Glutamatergic neuron (in vitro differentiated cells): ENCODE results near the gene UBE2F. TPM values are rescaled to one million over a fixed set of nuclear protein-coding genes. Genes with fewer than 3 reads are reported as not detected.

Experiments
- DNase-seq: peaks from one replicate; pipeline ENCODE4 v3.0.0; 2022
- H3K27ac Mint-ChIP-seq: one replicate; pipeline ENCODE4 v1.8.0; 2020; ENCODE audit warnings: mild to moderate bottlenecking, mixed read lengths, inconsistent platforms; ENCODE audit not compliant: unreplicated experiment
- H3K27me3 Mint-ChIP-seq: one replicate; pipeline ENCODE4 v1.8.0; 2020; ENCODE audit warnings: mild to moderate bottlenecking, moderate library complexity, mixed read lengths, inconsistent platforms; ENCODE audit not compliant: unreplicated experiment
- H3K36me3 Mint-ChIP-seq: one replicate; pipeline ENCODE4 v1.8.0; 2020; ENCODE audit warnings: mild to moderate bottlenecking, mixed read lengths, inconsistent platforms; ENCODE audit not compliant: unreplicated experiment
- H3K4me1 Mint-ChIP-seq: one replicate; pipeline ENCODE4 v1.8.0; 2020; ENCODE audit warnings: mild to moderate bottlenecking, low read depth, mixed read lengths, inconsistent platforms; ENCODE audit not compliant: unreplicated experiment
- H3K4me3 Mint-ChIP-seq: one replicate; pipeline ENCODE4 v1.8.0; 2020; ENCODE audit warnings: mild to moderate bottlenecking, mixed read lengths, inconsistent platforms; ENCODE audit not compliant: unreplicated experiment
- H3K9me3 Mint-ChIP-seq: one replicate; pipeline ENCODE4 v1.8.0; 2020; ENCODE audit warnings: mild to moderate bottlenecking, moderate library complexity, mixed read lengths, inconsistent platforms; ENCODE audit not compliant: unreplicated experiment
- CTCF ChIP-seq: fragments of 200-600 bp; sonication (generic); IDR thresholded peaks from one replicate; pipeline ENCODE4 v1.5.0; 2021; ENCODE audit not compliant: partially characterized antibody, unreplicated experiment
- total RNA-seq: library from RNA; stranded (reverse); fragmentation: NEBNext Ultra II Directional; extraction: Animal tissue kit (Norgen Biotek cat#: 25700); gene quantifications from one replicate; pipeline ENCODE4 v1.2.1, GENCODE V29; 2021; ENCODE audit not compliant: unreplicated experiment

UBE2F gene
- total RNA-seq, 1 donor from 2014 or later, result 43.0 TPM

- Mint-ChIP-seq H3K4me3 (no peak overlapping the region), H3K4me1 (peaks cover 2% of the 10 kb centered on the region), H3K36me3 (peaks cover 14% of the 10 kb centered on the region), H3K9me3 (peaks cover 7% of the 10 kb centered on the region), H3K27me3 (peaks cover 8% of the 10 kb centered on the region), H3K27ac (no peak overlapping the region)
- TF ChIP-seq CTCF, result no peak
- no peak for DNase-seq
Observed at GRCh38 chr2:237927986-237928385, 38.8 kb upstream of the UBE2F start.

- no peak for DNase-seq
- Mint-ChIP-seq H3K4me1 (no peaks in the 10 kb centered on the region), H3K9me3 (peaks cover 7% of the 10 kb centered on the region), H3K27ac (no peak overlapping the region), H3K36me3 (peaks cover 10% of the 10 kb centered on the region), H3K27me3 (peaks cover 9% of the 10 kb centered on the region), H3K4me3 (no peak overlapping the region)
- TF ChIP-seq CTCF, result no peak
Observed at GRCh38 chr2:237929979-237930378, 36.8 kb upstream of the UBE2F start.

- no peak for TF ChIP-seq CTCF
- no peak for DNase-seq
- no peak overlapping the region for H3K4me3 Mint-ChIP-seq
- peaks cover 7% of the 10 kb centered on the region for H3K9me3 Mint-ChIP-seq
- peaks cover 9% of the 10 kb centered on the region for H3K27me3 Mint-ChIP-seq
- no peak overlapping the region for H3K27ac Mint-ChIP-seq
- peaks cover 10% of the 10 kb centered on the region for H3K36me3 Mint-ChIP-seq
- peaks cover 6% of the 10 kb centered on the region for H3K4me1 Mint-ChIP-seq
Observed at GRCh38 chr2:237931205-237931721, 35.6 kb upstream of the UBE2F start.

- Mint-ChIP-seq H3K36me3 (peaks cover 10% of the 10 kb centered on the region), H3K27ac (no peak overlapping the region), H3K4me1 (peaks cover 6% of the 10 kb centered on the region), H3K9me3 (peaks cover 6% of the 10 kb centered on the region), H3K4me3 (no peak overlapping the region), H3K27me3 (peaks cover 9% of the 10 kb centered on the region)
- no peak for DNase-seq
- TF ChIP-seq CTCF, result no peak
Observed at GRCh38 chr2:237932731-237933131, 34.1 kb upstream of the UBE2F start.

- no peak for DNase-seq
- peaks cover 6% of the 10 kb centered on the region for H3K36me3 Mint-ChIP-seq
- H3K9me3 Mint-ChIP-seq, result peaks cover 6% of the 10 kb centered on the region
- TF ChIP-seq CTCF, result no peak
- H3K4me3 Mint-ChIP-seq, result no peak overlapping the region
- peaks cover 8% of the 10 kb centered on the region for H3K4me1 Mint-ChIP-seq
- H3K27me3 Mint-ChIP-seq, result peaks cover 5% of the 10 kb centered on the region
- H3K27ac Mint-ChIP-seq, result no peak overlapping the region
Observed at GRCh38 chr2:237934186-237934585, 32.6 kb upstream of the UBE2F start.
